Measurements from ENCODE around the gene HOXA5.

Gene HOXA5

DNA sequence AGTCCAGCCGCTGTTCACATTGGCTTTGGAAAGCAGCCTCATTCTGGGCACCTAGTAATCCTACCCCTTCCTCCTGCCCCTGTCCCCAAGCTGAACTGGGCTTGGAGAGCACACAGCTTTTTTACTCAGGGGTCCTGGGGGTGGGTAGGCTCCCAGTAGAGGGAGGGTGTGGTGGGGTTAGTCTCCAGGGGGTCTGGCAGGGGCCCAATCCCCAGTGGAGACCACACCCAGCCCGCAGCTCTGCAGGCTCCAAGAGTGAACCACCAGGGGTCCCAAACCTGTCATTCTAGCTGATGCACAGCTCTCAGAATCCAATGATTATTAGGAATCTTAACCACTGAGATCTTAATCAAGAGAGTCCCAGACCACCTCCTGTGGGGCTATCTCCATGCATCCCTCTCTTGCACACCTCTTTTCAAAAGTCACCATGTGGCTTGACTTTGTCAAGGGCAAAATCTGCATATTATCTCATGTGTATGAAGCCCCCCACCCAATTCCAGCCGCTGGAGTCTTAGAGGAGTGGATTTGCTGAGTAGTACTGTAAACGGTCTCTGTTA, 38.9 kb upstream of the HOXA5 start:
- peak; percentile 38 for DNase-seq

DNA sequence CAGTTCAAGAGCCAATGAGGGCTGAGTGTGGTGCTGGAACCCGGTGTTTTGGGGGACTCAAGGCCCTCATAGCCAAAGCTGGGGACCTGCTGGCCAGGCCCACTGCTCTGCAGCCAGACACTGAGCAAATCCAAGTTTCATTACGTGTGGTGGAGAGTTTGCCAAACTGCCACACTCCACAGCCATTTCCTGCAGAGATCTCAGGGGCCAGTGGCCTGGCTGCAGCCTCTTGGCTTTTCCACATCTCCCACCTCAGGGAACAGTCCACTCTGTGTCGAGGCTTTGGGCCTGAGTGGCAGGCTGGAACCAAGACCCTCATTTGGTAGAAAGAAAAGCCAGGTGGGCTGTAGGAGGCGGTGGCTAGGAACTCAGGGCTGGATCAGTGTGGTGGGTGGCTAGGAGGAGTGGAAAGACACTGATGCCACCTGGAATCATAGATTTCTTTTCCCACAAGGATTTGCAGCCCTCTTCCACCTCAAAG, 38.4 kb upstream of the HOXA5 start:
- peak; percentile 43 for DNase-seq

DNA sequence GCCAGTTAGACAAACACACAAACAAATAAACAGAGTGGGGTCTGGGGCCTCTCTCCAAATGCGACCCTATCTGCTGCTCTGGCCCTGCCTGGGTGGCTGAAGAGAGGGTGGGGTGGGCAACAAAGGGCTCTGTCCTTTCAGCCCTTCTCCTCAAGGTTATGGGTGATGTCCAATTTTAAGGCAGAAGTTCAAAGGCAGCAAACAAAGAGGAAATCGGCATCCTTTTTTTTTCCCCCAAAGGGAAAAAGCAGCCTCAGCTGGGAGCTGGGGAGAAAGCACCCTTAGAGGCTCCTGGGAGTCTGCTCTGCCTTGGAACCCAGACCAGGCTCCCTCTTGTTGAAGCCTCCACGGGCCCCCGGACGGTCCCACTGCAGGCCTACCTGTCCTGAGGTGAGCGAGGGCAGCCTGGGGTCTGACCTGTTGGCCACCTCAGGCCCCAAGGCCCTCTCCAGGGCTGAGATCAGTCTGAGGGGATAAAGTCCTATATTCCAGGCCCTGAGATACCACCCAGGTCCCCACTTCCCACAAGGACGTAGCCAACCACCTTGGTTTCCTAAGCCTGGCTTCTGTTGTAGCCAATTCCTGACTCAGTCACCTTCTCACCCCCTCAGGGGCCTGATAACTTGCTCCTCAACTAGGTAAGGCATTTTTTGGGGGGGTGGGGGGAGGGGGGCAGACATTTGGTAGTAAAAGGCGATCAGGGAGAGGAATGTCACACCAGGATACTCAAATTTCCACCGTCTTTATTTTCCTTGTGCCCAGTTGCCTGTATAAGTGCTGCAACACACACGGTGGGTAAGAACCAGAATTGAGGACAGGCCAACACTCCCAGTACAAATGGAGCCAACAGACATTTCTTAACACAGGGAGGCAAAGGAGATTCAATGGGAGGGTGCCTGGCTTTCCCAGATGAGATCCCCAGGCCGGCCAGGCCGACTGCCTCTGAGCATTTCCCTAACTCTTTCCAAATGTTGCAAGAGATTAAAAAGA, 37.2 kb upstream of the HOXA5 start:
- DNase-seq: peak; percentile 51

DNA sequence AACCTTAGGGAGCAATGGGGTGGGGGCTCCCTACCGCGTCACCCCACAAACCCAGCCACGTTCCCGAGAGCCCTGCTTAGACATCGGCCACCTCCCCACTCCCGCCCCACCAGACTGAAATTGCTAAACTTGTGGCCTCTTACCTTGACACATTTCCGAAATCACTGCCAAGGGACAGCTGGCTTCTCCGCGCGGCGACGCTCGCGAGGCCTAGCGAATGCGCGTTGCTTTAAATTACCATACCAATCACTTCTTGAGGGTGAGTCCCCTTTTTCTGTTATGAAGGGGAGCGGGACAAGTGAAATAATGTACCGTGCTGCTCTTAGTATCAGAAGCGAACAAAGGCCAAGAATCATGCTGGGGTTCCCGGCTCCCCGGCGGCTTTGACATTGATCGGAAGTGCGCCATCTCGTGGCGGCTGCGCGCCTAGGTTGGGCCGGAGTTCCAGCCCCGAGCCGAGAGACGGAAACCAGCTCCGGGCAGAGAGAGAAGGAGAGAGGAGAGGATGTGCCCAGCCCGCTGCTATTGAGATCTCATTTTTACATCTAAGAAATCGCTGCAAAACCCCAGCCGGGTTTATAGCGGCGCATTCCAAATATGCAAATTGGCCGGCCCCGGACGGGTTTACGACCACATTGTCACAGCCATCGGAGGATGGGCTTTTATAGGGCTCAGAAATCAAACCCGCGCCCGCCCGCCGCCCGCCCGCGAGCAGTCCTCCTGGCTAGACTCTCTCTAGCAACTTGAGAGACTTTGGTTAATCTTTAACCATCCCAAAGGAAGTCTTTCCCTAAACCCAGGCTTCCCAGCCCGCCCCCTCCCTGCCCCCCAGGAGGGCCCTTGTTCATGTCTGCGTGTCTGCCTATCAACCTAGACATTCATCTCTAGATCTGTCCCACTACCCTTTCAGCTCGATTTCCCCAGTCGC, 36.3 kb upstream of the HOXA5 start:
- DNase-seq: peak; percentile 92

DNA sequence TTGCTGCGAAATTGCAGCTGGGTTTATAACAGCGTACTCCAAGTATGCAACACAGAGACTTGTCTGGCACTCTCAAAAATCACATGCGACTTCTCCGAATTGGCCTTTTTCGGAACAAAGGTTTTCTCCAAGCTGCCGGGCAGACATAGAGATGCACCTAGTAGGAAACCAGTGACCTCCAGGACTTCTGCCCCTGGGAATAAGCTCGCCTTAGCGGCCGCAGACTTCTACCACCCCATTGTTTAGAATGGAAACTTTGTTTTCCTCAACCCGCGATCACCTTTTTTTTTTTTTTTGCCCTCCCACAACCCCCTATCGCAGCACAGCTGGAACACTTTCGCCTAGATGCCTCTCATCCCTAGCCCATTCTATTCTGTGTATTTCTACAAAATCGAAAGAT, 35.5 kb upstream of the HOXA5 start:
- no peak for DNase-seq

DNA sequence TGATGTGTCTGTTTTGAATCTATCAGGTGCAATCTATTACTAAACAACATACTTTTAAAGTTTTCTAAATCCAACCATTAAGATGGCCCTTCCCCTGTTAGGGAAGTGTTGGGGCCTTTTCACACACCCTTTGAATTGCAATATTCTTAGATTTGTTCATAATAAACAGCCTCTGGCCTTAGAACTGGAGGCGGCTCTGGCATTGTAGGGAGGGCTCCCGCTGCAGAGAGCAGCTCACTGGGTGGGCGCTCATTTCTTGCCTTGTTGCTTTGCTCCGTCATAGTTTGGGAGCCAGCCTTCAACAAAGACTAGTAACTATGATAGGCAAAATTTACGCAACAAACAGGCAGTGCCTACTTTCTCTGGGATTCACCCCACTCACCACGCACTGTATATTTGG, 34.9 kb upstream of the HOXA5 start:
- DNase-seq: peak; percentile 57

DNA sequence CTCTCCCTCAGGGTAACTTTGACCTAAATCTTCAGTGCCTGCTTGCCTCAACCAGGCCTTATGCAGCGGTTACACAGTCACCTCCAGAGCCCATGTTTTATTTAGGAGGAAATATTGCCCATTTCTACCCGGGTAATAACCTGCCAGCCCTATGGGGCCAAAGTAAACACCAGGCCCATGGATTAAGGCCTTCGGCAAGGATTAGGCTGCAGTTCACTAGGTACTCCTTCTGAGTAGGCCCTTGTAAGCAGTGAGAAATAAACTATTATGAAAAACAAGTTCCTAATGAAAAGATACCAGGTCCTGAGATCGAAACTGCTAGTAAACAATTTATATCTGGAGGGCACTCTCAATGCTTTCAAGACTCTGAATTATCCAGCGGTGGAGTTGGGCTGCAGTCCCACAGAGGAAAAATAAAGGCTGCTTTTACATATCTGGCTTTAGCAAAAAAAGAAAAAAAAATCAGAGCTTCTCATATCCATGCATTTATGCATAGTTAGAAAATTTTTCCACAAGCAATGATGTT, 34.4 kb upstream of the HOXA5 start:
- peak; percentile 44 for DNase-seq

DNA sequence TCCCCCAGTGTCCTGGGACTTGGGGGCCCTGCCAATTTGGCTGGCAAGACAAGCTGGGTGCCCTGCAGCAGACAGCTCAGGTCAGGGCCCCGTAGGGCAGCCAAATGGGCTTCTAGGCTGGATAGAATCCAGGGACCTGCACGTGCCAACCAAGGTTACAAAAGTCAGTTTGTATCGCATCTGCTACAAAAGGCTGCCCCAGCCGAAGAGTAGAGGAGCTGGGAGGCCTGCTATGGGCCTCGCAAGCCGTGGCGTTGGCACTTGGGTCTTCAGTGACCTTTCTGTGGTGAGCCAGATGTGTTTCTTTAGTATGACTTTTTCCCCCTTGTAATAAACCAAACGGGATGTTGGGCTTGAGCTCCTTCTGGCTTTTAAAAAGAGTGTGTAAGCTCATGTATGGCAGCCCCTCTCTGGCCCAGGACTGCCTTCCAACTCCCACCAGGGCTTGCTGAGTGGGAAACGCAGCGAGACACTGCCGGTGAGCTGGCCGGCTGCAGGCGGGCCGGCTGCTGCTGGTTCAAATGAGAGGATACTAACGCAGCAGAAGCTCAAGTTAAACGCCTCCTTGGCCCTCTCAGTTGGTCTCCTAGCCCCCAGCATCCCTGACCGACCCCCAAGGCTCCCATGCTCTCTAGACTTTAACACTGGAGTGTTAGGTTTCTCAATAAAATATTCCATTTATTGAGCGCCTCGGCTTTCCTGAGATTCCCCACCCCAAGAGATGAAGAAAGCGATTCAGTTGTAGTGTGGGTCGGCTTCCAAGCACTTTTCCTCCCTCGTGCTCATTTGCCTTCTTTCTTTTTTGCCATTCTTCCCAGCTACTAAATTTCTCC, 33.7 kb upstream of the HOXA5 start:
- peak; percentile 62 for DNase-seq

DNA sequence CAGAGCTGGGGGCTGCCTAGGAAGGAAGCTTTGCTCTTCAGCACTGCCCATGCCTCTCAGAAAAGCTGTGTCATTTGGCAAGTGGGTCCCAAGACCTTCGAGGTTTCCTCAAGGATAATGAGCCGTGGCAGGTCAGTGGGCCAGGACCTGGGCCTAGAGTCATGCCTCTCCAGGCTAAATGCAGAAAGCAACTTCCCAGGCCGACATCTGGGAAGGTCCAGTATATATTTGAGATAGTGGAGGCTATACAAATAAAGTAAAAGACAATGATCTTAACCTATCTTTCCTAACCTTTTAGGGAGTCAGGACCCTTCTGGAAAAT, 33.0 kb upstream of the HOXA5 start:
- no peak for DNase-seq

DNA sequence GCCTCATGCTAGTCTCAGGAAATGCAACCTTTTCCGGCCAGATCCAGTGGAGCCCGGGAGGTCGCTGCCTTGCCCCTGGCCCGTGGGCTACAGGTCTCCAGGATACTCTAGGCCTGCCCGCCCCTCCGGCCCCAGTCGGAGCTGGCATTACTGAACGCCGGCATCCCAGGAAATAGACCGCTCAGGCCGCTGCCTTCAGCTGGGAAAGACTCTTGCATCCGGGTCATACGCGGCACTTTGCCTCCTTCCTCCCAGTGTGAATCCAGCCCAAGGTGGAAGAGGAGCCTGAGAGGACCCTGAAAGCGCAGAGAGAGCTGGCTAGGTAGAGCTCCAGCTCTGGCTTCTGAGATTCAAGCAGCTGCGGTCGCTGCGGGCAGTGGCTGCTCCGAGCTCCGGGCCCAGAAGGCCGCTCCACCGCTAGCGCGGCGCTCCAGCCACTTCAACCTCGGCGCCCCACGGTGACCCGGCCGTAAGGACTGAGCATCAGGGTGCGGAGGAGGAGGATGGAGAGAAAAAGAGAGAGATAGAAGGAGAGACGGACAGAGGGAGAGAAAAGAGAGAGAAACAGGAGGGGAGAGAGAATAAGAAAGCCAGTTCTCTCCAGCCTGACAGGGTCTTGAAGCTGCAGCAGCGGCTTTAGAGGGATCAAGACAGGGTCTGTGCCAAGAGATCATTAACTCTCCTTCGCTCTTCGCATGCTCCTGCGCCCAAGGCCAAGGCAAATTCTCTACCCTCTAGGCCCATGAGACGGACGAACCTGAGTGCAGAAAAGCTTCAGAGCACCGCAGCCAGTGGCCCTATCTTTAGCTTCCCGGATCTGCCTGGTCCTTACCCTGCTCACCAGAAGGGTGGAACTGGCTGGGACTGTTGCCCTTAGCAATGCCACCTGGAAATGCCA, 32.4 kb upstream of the HOXA5 start:
- peak; percentile 62 for DNase-seq

DNA sequence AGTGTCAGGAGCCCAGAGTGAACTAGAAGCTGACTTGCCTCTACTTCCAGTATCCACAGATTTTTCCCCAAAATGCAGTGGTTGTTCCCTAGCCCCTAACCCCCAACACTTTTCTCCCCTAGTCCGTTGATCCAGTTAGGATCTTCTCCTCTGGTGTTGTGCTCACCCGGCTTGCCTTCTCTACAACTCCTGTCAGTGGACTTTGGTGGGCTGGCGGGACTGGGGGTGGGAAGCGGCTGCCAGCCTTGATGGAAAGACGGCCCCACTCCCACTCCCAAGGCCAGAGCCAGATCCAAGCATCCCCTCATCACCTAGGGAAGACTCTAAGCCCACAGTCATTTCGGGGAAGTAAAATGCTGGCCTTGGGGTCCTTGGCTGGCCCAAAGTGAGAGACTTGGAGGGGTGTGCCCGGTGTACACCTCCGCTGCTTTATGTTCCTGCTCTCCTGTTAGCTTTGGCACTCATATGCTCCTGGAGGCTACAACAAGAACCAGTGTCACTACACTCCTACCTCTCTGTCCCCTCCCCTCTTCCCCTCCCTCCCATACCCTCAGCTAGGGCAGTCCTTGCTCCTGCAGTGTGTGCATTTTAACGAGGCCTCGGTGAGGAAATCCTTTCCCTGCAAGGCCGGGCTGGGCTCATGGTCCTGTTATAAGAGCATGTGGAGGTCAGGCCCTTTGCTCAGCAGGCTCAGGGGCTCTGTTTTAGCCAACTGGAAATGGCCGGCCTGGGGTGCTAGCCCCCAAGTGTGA, 31.6 kb upstream of the HOXA5 start:
- DNase-seq: peak; percentile 81

DNA sequence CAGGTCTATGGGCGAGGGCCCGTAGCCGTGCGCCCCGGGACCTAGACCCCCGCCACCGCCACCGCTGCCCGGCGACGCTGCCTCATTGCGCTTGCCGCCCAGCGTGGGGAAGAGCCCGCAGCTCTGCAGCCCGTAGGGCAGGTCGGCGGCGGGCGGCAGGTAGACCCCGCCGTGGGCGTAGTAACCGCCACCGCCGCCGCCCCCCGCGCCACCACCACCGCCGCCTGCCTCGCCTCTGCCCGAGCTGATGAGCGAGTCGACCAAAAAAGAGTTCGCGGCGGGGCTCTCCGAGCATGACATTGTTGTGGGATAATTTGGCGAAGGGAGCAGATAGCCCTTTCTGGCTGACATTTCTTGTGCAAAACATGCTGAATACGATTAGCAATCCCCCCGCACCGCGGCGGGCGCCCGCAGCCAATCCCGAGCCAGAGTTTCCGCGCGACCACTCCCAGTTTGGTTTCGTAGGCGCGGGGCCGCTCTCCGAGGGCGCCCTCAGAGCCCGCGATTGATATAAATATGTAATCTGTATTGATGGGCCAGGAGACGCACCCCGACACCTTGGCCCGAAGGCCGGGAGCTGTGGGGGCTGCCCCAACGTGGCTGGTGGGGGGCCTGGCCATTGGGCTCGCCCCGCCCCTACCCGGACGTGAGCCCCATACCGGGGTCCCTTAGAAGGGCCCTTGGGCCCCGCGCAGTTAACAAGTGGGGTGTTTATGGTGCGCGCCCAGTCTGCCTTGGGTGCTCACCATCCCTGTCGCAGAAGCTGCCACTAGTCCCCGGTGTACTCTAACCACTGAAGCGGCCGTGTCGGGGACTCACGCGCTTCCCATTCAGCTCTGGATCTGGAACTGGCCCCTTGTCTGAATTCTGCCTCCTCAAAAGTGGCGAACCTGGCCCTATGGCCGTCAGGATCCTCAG, 30.7 kb upstream of the HOXA5 start, which contains the start of gene HOXA10:
HOXA10 (minus strand) TSS at position 365 of the 918 bp plus-strand sequence; CDS start at position 351, 14 bp downstream.
- DNase-seq: peak; percentile 91

DNA sequence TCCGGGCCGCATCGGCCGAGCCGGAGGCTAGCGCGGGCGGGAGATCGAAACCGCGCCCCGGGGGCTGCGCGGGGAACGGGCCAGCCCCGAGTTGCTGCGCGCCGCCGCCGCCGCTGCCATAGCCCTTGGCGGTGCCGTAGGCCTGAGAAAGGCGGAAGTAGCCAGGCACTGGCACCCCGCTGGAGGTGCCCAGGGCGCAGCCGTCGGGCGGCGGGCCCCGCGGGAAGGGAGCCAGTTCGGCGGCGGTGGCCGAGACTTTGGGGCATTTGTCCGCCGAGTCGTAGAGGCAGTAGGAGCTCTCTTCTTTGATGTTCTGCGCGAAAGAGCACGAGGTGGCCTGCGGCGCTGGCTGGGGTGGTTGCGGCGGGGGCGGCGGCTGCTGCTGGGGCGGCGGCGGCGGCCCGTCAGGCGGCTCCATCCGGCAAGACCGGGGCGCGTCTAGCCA, 30.1 kb upstream of the HOXA5 start:
- DNase-seq: peak; percentile 59

DNA sequence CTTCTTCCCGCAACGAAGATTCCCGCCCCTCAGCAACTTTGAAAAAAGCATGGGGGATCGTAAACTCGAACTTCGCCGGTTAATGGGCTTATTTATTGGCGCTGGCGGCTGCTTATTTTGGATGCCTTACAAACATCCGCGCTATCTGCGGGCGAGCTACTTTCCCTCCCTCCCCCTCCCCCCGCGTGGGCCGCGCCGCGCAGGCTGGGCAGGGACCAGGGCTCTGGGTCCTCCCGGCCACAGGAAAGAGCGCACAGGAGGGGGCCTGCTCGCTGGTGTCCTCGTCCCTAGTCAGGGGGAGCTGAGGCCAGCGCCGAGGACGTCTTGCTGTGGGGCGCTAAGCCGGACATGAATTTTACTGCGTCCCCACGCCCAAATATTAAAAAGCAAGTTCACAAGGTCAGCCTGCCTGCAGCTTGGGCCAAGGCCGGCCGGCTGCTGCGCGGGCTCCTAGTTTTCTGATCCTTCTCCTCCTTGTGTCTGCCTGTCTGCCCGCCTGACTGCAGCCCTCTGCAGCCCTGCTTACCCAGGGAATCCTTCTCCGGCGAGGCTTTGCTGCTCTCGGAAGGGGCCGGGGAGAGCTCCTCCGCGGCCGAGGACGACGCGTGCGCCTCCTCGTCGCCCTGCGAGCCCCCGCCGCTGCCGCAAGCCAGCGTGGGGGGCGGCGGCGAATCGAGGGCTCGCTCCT, 29.5 kb upstream of the HOXA5 start:
- DNase-seq: peak; percentile 86

DNA sequence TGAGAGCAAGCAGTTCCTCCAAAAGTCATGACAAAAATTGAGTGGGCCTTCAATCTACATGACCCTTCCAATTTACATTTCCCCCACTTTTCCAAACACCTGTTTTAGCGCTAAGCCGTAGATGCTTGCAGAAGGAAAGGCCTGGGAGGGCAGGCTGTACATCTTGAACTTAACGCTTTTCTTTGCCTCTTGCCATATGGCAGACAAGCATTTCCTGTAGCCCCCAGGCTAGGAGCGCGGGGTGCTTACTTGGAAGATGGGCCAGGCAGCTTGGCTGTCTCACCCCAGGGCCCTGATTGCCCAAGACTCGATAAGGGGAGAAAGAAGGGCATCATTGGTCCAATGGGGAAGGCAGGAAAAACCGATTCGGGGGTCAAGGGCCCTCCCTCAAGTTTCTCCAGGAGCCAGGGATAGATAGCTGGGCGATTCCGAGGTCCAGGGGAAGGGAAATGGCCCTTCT, 28.9 kb upstream of the HOXA5 start:
- DNase-seq: no peak

DNA sequence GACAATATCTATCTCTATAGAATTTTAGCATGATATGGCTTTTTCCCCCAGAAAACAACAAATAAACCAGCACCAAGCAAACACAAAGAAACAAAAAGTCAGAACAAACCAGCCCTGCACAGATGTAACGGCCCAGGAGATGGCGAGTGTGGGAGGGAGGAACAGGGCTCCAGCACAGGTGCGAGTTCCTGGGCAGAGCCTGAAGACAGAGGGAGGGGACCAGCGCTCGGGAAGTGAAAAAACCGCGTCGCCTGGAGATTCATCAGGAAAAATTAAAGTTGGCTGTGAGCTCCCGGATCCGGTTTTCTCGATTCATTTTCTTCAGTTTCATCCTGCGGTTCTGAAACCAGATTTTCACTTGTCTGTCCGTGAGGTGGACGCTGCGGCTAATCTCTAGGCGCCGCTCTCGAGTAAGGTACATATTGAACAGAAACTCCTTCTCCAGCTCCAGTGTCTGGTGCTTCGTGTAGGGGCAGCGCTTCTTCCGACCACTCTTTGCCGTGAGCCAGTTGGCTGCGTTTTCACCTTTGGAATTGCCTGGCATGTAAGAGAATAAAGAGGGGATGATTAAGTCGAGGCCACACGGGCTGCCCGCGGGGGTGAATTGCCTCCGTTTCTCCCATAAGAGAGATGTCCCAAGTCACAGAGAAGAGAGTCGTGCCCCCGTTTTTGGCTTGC, 28.3 kb upstream of the HOXA5 start:
- peak; percentile 67 for DNase-seq

DNA sequence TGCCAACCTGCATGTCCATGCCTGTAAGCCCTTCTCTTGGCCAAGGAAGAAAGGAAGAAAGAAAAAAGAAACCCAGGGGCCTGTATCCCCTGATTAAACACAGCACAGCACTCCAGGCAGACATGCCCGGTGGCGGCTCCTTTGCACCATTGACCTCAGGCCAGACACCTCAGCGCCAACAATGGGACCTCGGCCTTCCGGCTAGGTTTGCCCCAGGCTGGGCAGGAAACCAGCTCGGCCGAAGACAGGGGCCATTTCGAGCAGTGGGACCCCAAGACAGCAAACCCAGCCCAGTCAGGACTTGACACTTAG, 27.8 kb upstream of the HOXA5 start:
- peak; percentile 62 for DNase-seq

Measured in left hindlimb (tissue), 1 donor.